NCI-H2081 (cell line): Measurements from ENCODE around the gene C16orf96.
A peak's percentile ranks its signal among the peaks of the same experiment; 100 is the strongest.
"Not testable (repeated sequence)": the region's sequence is repeated elsewhere in the genome, so short reads cannot be mapped to it uniquely, and the experiment has no call there.

Experiments
- DNase-seq, 2 experiments: peaks; one replicate each; lab custom pipeline; 2025; lab: John Stamatoyannopoulos, UW

C16orf96 gene

GRCh38 chr16:4566144-4566543 lies 10.0 kb downstream of the C16orf96 start:
- no peak for DNase-seq

- no peak for DNase-seq
Observed at GRCh38 chr16:4570086-4570485, 13.9 kb downstream of the C16orf96 start.

DNA sequence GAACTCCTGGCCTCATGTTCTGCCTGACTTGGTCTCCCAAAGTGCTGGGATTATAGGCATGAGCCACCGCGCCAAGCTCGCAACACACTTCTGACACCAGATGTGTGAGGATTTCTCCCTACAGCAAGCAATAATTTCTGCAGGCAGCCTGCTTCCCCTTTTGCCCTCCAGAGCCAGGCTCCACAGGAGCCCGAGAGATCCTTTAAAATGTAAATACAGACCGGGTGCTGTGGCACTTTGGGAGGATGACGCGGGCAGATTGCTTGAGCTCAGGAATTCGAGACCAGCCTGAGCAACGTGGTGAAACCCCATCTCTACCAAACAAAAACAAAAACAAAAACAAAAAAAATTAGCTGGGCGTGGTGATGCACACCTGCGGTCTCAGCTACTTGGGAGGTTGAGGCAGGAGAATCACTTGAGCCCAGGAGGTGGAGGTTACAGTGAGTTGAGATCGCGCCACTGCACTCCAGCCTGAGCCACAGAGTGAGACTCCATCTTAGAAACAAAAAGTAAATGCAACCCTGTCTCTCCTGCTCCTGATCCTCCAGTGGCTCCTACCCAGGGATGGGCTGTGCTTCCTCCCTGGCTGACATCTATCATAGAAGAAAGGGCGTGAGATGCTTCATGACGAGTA lies 14.7 kb downstream of the C16orf96 start:
- no peak for DNase-seq

DNA sequence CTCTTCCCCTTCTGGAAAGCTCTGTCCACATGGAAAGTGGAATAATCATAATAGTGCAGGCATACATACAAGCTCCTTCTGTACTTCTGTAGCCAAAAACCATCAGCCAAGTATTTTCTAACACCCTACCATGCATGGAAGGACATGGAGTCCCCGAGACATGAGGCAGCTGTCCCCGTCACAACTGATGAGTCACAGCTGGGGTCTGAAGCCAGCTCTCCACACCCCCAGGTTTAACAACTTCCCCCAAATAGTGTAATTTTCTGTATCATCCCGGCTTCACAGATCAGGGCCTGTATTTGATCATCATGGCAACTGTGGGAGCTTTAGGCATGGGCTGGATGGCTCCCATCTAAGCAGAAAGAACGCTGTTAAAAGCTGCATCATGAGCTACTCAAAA lies 16.6 kb downstream of the C16orf96 start:
- no peak for DNase-seq

GRCh38 chr16:4573926-4574325 lies 17.8 kb downstream of the C16orf96 start:
- DNase-seq: not testable (repeated sequence)

GRCh38 chr16:4574919-4575705 lies 19.0 kb downstream of the C16orf96 start:
- DNase-seq: peak in 1 of 2 experiments; percentile 29

- no peak for DNase-seq
Observed at GRCh38 chr16:4576008-4576407, 19.9 kb downstream of the C16orf96 start.

DNA sequence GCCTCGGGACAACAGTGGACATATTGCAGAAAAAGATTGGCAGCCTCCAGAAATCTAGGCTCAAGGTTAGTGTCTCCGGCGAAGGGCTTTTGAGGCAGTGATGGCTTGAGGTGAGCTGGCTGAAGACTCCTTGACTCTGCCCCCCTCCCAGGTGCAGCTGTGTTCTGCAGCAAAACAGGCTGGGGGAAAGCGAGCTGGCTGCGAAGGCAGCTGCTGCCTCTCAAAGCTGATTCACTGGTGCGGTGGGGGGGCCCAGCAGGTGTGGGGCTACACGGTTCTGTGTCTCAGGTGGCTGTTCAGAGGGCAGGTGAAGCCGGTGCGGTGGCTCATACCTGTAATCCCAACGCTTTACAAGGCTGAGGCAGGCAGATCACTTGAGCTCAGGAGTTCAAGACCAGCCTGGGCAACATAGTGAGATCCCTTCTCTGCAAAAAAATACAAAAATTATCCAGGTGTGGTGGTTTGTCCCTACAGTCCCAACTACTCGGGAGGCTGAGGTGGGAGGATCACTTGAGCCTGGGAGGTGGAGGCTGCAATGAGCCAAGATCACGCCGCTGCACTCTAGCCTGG lies 22.9 kb downstream of the C16orf96 start:
- DNase-seq: peak; percentile 37 to 48

DNA sequence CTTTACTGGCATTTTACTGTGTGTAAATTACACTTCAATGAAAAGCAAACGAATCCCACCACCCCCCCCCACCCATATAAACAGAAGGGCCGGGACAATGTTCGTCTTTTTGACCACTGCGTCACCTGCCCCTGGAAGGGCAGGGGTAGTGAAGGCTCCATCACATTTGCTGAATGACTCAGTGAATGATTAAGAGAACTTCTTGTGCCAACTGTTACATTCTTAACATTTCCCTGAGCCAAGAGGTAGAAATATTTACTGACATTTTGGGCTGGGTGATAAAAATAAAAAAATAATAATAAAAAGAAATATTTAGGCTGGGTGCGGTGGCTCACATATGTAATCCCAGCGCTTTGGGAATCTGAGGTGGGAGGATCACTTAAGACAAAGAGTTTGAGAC lies 24.1 kb downstream of the C16orf96 start:
- DNase-seq: no peak

DNA sequence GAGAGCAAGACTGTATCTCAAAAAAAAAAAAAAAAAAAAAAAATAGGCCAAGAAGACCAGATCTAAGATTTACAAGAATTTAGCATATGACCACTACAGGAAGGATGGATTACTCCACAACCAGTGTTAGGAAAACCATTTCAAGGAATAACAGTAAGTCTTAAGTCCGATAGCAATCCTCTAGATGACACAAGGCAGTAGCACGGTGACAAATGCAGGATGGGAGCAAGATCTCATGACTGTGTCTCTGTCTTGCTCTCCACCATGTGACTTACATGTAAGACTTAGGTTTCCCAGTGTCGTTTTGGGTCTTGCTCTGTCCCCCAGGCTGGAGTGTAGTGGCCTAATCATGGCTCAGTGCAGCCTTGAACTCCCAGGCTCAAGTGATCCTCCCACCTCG lies 27.8 kb downstream of the C16orf96 start:
- DNase-seq: no peak

DNA sequence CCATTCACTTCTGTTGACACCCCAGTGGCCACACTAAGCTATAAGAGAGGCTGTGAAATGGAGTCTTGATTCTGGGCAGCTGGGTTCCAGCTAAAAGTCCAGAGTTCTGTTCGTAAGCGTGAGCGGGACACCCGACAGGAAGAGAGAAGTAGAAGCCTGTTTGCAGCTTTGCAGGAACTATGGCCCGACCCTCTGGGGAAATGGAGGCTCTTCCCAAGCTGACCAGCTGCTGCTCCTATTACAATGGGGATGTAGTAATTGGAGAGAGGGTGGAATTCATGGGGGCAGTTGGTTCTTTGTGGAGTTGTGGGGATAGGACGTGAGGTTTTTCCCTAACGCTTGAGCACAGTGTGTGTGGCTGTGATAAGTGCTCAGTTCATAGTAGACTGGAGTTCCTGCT lies 30.2 kb downstream of the C16orf96 start:
- DNase-seq: no peak

DNA sequence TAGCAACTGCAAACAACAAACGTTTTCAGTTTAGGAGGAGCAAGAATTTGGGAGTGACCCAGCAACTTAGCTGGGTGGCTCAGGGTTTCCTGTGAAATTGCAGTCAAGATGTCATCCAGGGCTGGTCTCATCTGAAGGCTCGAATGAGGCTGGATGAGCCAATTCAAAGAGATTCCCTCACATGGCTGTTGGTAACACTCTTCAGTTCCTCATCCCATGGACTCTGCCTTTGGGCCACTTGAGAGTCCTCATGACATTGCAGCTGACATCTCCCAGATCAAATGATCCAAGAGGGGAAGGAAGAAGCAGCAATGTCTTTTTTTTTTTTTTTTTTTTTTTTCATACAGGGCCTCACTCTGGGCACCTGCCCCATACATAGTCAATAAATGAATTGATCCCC lies 32.2 kb downstream of the C16orf96 start:
- no peak for DNase-seq

- DNase-seq: no peak
Observed at GRCh38 chr16:4588961-4589360, 32.8 kb downstream of the C16orf96 start.

- DNase-seq: no peak
Observed at GRCh38 chr16:4591191-4591590, 35.1 kb downstream of the C16orf96 start.

- no peak for DNase-seq
Observed at GRCh38 chr16:4591706-4592470, 35.7 kb downstream of the C16orf96 start.

DNA sequence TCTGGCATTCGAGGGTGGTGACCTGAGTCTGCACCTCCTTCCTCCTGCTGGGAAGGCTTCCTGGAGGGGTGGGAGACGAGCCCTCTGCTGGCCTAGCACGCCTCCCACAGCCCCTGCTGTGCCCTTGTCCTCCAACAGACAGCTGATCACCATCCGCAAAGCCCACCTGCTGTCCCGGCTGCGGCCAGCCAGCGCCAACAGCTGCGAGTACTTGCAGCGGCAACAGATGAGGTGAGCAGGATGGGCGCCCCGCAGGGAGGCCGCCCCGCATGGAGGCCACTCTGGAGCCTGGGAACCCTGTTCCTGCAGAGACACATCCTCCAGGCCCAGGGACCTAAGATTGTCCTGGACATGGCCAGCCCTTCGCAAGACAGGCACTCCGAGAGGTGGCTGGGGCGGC lies 36.9 kb downstream of the C16orf96 start:
- DNase-seq: peak in 1 of 2 experiments; percentile 9

- no peak for DNase-seq
Observed at GRCh38 chr16:4594433-4595410, 38.6 kb downstream of the C16orf96 start.

DNA sequence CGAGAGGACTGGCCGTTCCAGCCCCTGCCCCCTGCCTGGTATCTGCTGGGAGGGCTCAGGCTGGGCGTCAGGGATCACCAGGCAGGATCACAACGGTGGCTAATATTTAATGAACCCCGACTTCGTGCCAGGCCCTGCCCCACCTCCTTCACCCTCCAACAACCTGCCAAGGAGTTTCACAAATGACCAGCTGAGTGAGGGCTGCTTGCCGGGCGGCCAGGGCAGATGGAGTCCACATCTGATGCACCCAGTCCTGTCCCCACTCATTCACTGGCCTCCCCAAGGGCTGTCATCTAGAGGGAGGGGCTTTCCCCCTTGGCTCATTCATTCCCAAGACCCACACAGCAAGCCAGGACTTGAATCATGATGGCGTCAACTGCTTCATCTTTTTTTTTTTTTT lies 41.0 kb downstream of the C16orf96 start:
- DNase-seq: no peak

- no peak for DNase-seq
Observed at GRCh38 chr16:4599037-4599436, 42.9 kb downstream of the C16orf96 start.

DNA sequence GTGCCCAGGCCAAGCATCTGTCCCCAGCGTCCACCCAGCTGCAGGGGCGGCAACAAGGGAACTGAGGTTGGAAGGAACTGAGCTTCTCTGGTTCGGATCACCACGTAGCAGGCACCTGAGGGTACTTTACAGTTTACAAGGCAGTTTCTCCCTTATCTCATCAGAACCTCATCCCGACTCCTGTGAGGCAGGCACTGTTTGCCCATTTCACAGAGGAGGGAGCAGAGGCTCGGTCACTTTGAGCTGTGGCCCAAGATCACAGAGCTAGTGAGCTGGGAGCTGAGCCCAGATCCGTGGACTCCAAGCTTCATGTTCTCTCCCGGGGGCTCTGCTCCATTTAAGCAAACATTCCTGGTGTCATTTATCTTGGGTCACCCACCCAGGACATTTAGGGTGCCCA lies 43.4 kb downstream of the C16orf96 start:
- DNase-seq: no peak
